Renal cortical epithelial cell (primary cell): ENCODE measurements around the gene F5. TPM values are rescaled to one million over a fixed set of nuclear protein-coding genes. Genes with fewer than 3 reads are reported as not detected.

Experiments
- DNase-seq: peaks from one replicate; pipeline ENCODE4 v3.0.0-alpha.2; 2011; ENCODE audit warnings: low read depth
- total RNA-seq: library from RNA; depleted of rRNA; stranded (reverse); fragments of >200 nt; gene quantifications from 2 replicates; pipeline ENCODE4 v1.2.3, GENCODE V29; 2014

F5 gene
- total RNA-seq, 1 donor from 2014 or later: 0.05 TPM

- peak; percentile 55 for DNase-seq
Measured at GRCh38 chr1:169588785-169589485, 2.7 kb upstream of the F5 start.

GRCh38 chr1:169588112-169588511, 1.8 kb upstream of the F5 start:
- no peak for DNase-seq

GRCh38 chr1:169586067-169586394, 250 bp downstream of the F5 start:
- DNase-seq: no peak

- no peak for DNase-seq
Measured at GRCh38 chr1:169585181-169585580, 1.1 kb downstream of the F5 start.

GRCh38 chr1:169584483-169585144, 1.7 kb downstream of the F5 start:
- peak; percentile 56 for DNase-seq

GRCh38 chr1:169577981-169578738, 8.1 kb downstream of the F5 start:
- DNase-seq: no peak

- DNase-seq: no peak
Measured at GRCh38 chr1:169576935-169577331, 9.3 kb downstream of the F5 start.

- peak; percentile 15 for DNase-seq
Measured at GRCh38 chr1:169576241-169576934, 9.9 kb downstream of the F5 start.

GRCh38 chr1:169574336-169574735, 11.9 kb downstream of the F5 start:
- no peak for DNase-seq

GRCh38 chr1:169572187-169572586, 14.1 kb downstream of the F5 start:
- peak; percentile 92 for DNase-seq

GRCh38 chr1:169571450-169571849, 14.8 kb downstream of the F5 start:
- DNase-seq: no peak

- DNase-seq: no peak
Measured at GRCh38 chr1:169570172-169570574, 16.1 kb downstream of the F5 start.

GRCh38 chr1:169568497-169568896, 17.8 kb downstream of the F5 start:
- no peak for DNase-seq

GRCh38 chr1:169565335-169566271, 20.7 kb downstream of the F5 start:
- DNase-seq: no peak

GRCh38 chr1:169563650-169564049, 22.6 kb downstream of the F5 start:
- DNase-seq: no peak

GRCh38 chr1:169563019-169563615, 23.2 kb downstream of the F5 start:
- DNase-seq: no peak

GRCh38 chr1:169561692-169562091, 24.6 kb downstream of the F5 start:
- DNase-seq: no peak

GRCh38 chr1:169557131-169557530, 29.1 kb downstream of the F5 start:
- DNase-seq: no peak

GRCh38 chr1:169550294-169550693, 36.0 kb downstream of the F5 start:
- peak; percentile 68 for DNase-seq

- DNase-seq: no peak
Measured at GRCh38 chr1:169548282-169548681, 38.0 kb downstream of the F5 start.
